ENCODE results near the gene CHCHD10. TPM values are rescaled to one million over a fixed set of nuclear protein-coding genes. Genes with fewer than 3 reads are reported as not detected.

Gene CHCHD10
- total and polyA plus RNA-seq, 2 of the 13 experiments (the other 11 are each of a cell fraction or from before 2014, with no cell fraction given), result 37.0 to 62.8 TPM

GRCh38 chr22:23786752-23787599, 19.2 kb upstream of the CHCHD10 start, which contains the start of gene SMARCB1 (continued):
- TF ChIP-seq HDAC6 (IDR thresholded peaks at IDR 0.05; ENCODE audit: low read depth, low read length) (no peak), IRX3 (CRISPR knock-in tag; IDR thresholded peaks at IDR 0.05; ENCODE audit: borderline replicate concordance, low read depth) (no peak), HOXD1 (CRISPR knock-in tag; IDR thresholded peaks at IDR 0.05) (peak; percentile 57; the same call in 1 of the 2 replicates), ZNF121 (CRISPR knock-in tag; IDR thresholded peaks at IDR 0.05) (no peak), HIVEP1 (CRISPR knock-in tag; IDR thresholded peaks at IDR 0.05) (peak; percentile 82), ZNF577 (CRISPR knock-in tag; IDR thresholded peaks at IDR 0.05; ENCODE audit: borderline replicate concordance, low read depth) (no peak), ZNF770 (CRISPR knock-in tag; IDR thresholded peaks at IDR 0.05) (no peak; the same call in 1 of the 2 replicates), SIN3A (IDR thresholded peaks at IDR 0.05; ENCODE audit: borderline replicate concordance, low read depth, low read length) (no peak; the same call in 1 of the 2 replicates), ZNF614 (CRISPR knock-in tag; IDR thresholded peaks at IDR 0.05; ENCODE audit: borderline replicate concordance) (no peak), ZSCAN31 (CRISPR knock-in tag; IDR thresholded peaks at IDR 0.05; ENCODE audit: low read depth) (peak; percentile 81), ZNF790 (CRISPR knock-in tag; IDR thresholded peaks at IDR 0.05; ENCODE audit: borderline replicate concordance) (no peak), ZNF280D (CRISPR knock-in tag; IDR thresholded peaks at IDR 0.05) (no peak), TOPORS (CRISPR knock-in tag; IDR thresholded peaks at IDR 0.05) (0 out of 2 replicates have a peak, but pooled peaks have one; percentile 61), THAP9 (CRISPR knock-in tag; IDR thresholded peaks at IDR 0.05; ENCODE audit: borderline replicate concordance) (no peak), AHR (CRISPR knock-in tag; IDR thresholded peaks at IDR 0.05) (no peak), THAP11 (CRISPR knock-in tag; IDR thresholded peaks at IDR 0.05) (no peak; the same call in 1 of the 2 replicates), ZNF276 (CRISPR knock-in tag; IDR thresholded peaks at IDR 0.05; ENCODE audit: low read depth) (no peak), NONO (IDR thresholded peaks at IDR 0.05) (no peak), NONO (CRISPR knock-in tag; conservative IDR thresholded peaks at IDR 0.05) (no peak)
